ENCODE results near the gene TLCD5.

TLCD5 gene

DNA sequence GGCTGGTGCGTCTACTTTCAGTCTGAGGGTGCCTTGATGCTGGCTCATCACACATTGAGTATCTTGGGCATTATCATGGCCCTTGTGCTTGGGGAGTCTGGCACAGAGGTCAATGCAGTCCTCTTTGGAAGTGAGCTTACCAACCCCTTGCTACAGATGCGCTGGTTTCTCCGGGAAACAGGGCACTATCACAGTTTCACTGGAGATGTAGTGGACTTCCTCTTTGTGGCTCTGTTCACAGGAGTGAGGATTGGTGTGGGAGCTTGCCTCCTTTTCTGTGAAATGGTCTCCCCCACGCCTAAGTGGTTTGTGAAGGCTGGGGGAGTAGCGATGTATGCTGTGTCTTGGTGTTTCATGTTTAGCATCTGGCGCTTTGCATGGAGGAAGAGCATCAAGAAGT lies 4.9 kb downstream of the TLCD5 start:
- no peaks in the 10 kb centered on the region for H4K20me1 ChIP-seq (ENCODE audit: insufficient read depth, low read length)
- H2AFZ ChIP-seq (ENCODE audit: low read length): no peak overlapping the region
- no peak overlapping the region for H3K9ac ChIP-seq (ENCODE audit: low read length)
- H3K4me1 ChIP-seq (ENCODE audit: insufficient read depth, low read length, severe bottlenecking): peaks cover 40% of the 10 kb centered on the region
- H3K4me3 ChIP-seq (ENCODE audit: low read depth, low read length, poor library complexity, severe bottlenecking): no peak overlapping the region
- H3K36me3 ChIP-seq (ENCODE audit: insufficient read depth, low read length): no peaks in the 10 kb centered on the region
- no peaks in the 10 kb centered on the region for H3K27me3 ChIP-seq (ENCODE audit: insufficient read depth, low read length)
- H3K9me2 ChIP-seq (ENCODE audit: low read depth, low read length): no peaks in the 10 kb centered on the region
- TF ChIP-seq, protein P1, sequence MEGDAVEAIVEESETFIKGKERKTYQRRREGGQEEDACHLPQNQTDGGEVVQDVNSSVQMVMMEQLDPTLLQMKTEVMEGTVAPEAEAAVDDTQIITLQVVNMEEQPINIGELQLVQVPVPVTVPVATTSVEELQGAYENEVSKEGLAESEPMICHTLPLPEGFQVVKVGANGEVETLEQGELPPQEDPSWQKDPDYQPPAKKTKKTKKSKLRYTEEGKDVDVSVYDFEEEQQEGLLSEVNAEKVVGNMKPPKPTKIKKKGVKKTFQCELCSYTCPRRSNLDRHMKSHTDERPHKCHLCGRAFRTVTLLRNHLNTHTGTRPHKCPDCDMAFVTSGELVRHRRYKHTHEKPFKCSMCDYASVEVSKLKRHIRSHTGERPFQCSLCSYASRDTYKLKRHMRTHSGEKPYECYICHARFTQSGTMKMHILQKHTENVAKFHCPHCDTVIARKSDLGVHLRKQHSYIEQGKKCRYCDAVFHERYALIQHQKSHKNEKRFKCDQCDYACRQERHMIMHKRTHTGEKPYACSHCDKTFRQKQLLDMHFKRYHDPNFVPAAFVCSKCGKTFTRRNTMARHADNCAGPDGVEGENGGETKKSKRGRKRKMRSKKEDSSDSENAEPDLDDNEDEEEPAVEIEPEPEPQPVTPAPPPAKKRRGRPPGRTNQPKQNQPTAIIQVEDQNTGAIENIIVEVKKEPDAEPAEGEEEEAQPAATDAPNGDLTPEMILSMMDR (IDR thresholded peaks at IDR 0.05; ENCODE audit: low read length): no peak
- no peak for TF ChIP-seq EZH2 (IDR thresholded peaks at IDR 0.05; ENCODE audit: borderline replicate concordance, low read length)
- H3K27ac ChIP-seq (ENCODE audit: low read depth, low read length, poor library complexity, severe bottlenecking): no peak overlapping the region
- H3K4me2 ChIP-seq (ENCODE audit: low read length): no peak overlapping the region
- no peaks in the 10 kb centered on the region for H3K79me2 ChIP-seq (ENCODE audit: insufficient read depth, low read length)
- H3F3A ChIP-seq (ENCODE audit: insufficient read depth, low read length): peaks cover 2% of the 10 kb centered on the region; the same call in 1 of the 2 replicates
- H3K9me3 ChIP-seq (ENCODE audit: low read length): no peaks in the 10 kb centered on the region

DNA sequence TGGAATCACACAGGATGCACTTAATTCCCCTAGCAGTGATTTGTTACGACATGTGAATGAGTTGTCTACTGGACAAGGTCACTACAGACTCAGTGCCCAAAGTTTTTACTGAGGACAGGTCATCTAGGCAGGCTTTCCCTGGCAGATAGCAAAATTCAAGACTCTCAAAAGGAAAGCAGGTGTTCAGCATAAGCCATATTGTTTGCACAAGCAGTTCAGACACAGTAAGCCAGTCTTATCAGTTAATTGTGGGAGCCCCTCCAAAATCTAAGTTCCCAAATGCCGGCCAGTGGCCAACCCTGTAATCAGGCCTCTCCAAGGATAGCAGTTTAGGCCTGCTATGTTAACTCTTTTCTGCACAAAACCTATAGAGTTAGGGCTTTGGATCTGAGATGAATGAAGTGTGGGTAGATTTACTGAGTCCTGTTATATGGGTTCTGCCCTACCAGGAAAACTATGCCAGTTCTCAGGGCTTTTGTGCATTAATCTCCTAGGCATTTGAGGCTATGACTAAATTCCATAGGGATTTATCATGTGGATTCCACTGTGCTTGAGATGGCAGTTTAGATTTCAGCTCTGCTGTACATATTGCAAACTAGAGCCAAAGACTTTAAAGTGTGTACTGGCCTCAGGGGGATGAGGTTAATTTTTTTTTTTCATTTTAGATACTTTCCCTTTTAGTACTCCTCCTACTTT lies 6.3 kb downstream of the TLCD5 start:
- no peak overlapping the region for H3K4me2 ChIP-seq (ENCODE audit: low read length)

DNA sequence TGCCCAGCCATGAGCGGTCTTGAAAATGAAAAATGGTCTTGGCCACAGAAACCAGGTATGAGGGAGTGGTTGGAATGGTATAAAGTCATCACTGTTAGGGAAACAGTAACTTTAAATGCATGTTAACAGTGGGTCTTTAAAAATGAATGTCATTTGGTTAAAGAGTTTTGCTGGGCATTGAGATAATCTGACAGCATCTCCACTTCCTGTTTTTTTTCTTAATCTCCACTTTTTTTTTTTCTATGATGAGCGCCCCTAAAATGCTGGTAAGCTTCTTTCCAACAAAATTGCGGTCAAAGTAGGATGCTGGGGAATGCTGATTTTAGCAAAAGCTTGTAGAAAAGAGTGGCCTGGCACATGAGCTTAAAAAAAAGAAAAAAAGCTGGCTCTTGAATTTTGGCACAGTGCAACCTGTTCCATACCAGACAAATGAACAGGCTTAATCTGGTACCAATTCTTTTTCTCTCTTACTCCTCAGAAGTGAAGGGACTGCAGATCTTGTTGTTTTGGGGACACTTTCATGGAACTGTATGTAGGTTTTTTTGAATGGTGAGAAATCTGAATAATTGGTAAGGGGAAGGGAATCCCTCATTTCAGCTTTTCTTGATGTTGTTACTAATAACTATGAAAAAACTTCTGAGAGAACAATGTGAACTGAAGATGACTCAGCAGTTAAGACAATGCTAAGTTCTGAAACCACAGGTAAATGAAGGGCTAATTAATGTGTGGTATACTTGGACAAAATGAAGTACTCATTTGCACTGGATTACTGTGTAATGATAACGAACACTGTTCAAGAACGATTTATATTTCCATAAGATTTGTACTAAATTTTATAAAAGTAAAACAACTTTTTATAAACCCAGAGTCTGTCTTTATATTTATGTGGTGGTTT lies 8.0 kb downstream of the TLCD5 start:
- TF ChIP-seq, protein P1 (IDR thresholded peaks at IDR 0.05; ENCODE audit: low read length): no peak
- peaks cover 6% of the 10 kb centered on the region; the same call in 1 of the 2 replicates for H3F3A ChIP-seq (ENCODE audit: insufficient read depth, low read length)
- no peak overlapping the region for H3K4me3 ChIP-seq (ENCODE audit: low read depth, low read length, poor library complexity, severe bottlenecking)
- H3K9me3 ChIP-seq (ENCODE audit: low read length): no peaks in the 10 kb centered on the region
- no peak overlapping the region for H2AFZ ChIP-seq (ENCODE audit: low read length)
- no peaks in the 10 kb centered on the region for H4K20me1 ChIP-seq (ENCODE audit: insufficient read depth, low read length)
- H3K27me3 ChIP-seq (ENCODE audit: insufficient read depth, low read length): no peaks in the 10 kb centered on the region
- no peak overlapping the region for H3K27ac ChIP-seq (ENCODE audit: low read depth, low read length, poor library complexity, severe bottlenecking)
- no peaks in the 10 kb centered on the region for H3K36me3 ChIP-seq (ENCODE audit: insufficient read depth, low read length)
- no peaks in the 10 kb centered on the region for H3K79me2 ChIP-seq (ENCODE audit: insufficient read depth, low read length)
- H3K9ac ChIP-seq (ENCODE audit: low read length): no peak overlapping the region
- peaks cover 36% of the 10 kb centered on the region for H3K4me1 ChIP-seq (ENCODE audit: insufficient read depth, low read length, severe bottlenecking)
- H3K4me2 ChIP-seq (ENCODE audit: low read length): no peak overlapping the region
- H3K9me2 ChIP-seq (ENCODE audit: low read depth, low read length): no peaks in the 10 kb centered on the region

More for the DNA sequence above, 6.3 kb downstream of the TLCD5 start:
- Histone ChIP-seq H3K4me3 (ENCODE audit: low read depth, low read length, poor library complexity, severe bottlenecking) (no peak overlapping the region), H3K9me3 (ENCODE audit: low read length) (no peaks in the 10 kb centered on the region), H3K27ac (ENCODE audit: low read depth, low read length, poor library complexity, severe bottlenecking) (no peak overlapping the region), H3K4me1 (ENCODE audit: insufficient read depth, low read length, severe bottlenecking) (peaks cover 36% of the 10 kb centered on the region), H2AFZ (ENCODE audit: low read length) (no peak overlapping the region), H4K20me1 (ENCODE audit: insufficient read depth, low read length) (no peaks in the 10 kb centered on the region), H3K27me3 (ENCODE audit: insufficient read depth, low read length) (no peaks in the 10 kb centered on the region), H3K9ac (ENCODE audit: low read length) (no peak overlapping the region), H3F3A (ENCODE audit: insufficient read depth, low read length) (peaks cover 6% of the 10 kb centered on the region; the same call in 1 of the 2 replicates), H3K36me3 (ENCODE audit: insufficient read depth, low read length) (no peaks in the 10 kb centered on the region), H3K9me2 (ENCODE audit: low read depth, low read length) (no peaks in the 10 kb centered on the region), H3K79me2 (ENCODE audit: insufficient read depth, low read length) (no peaks in the 10 kb centered on the region)
- TF ChIP-seq, protein P1 (IDR thresholded peaks at IDR 0.05; ENCODE audit: low read length): no peak
- no peak for TF ChIP-seq EZH2 (IDR thresholded peaks at IDR 0.05; ENCODE audit: borderline replicate concordance, low read length)

Measured in OCI-LY1 (cell line).